PC-9 (cell line): Measurements from ENCODE around the gene HRH1. TPM values are rescaled to one million over a fixed set of nuclear protein-coding genes. Genes with fewer than 3 reads are reported as not detected.

Experiments
- BruUV-seq: library from RNA; stranded (reverse); fragments of 400-500 nt; replicated peaks from 2 replicates; lab custom pipeline; 2021; lab: Mats Ljungman, UMichigan
- CTCF ChIA-PET: fragments of 300-600 bp; sonication (Branson Sonifier 250); formaldehyde crosslinking; loops from one replicate; lab custom pipeline; 2022; ENCODE audit warnings: antibody characterized with exemption; lab: Charles Lee
- POLR2A ChIA-PET: fragments of 300-600 bp; sonication (Branson Sonifier 250); formaldehyde crosslinking; loops from one replicate; lab custom pipeline; 2022; ENCODE audit warnings: antibody characterized with exemption; ENCODE audit not compliant: unreplicated experiment; lab: Charles Lee
- DNase-seq, 2 experiments: peaks; one replicate each; pipeline versions ENCODE4 v3.0.0 to v3.0.0-alpha.2; 2015 to 2022; ENCODE audit warnings: mixed read lengths in 1 of 2
- H2AFZ ChIP-seq: fragments of 200-600 bp; sonication (generic); 2 replicates; pipeline ENCODE4 v1.8.1; 2017; ENCODE audit warnings: antibody characterized with exemption
- H3F3A ChIP-seq: fragments of 200-600 bp; sonication (generic); 2 replicates; pipeline ENCODE4 v1.8.1; 2017; ENCODE audit warnings: antibody characterized with exemption, mild to moderate bottlenecking, low read depth; ENCODE audit not compliant: insufficient read depth
- H3K27ac ChIP-seq: fragments of 200-600 bp; sonication (generic); 2 replicates; pipeline ENCODE4 v1.6.1; 2016; ENCODE audit warnings: mixed run types
- H3K27me3 ChIP-seq: fragments of 200-600 bp; sonication (generic); 2 replicates; pipeline ENCODE4 v1.6.1; 2016; ENCODE audit warnings: low read depth, mixed run types; ENCODE audit not compliant: insufficient read depth
- H3K36me3 ChIP-seq: fragments of 200-600 bp; sonication (generic); 2 replicates; pipeline ENCODE4 v1.6.1; 2016; ENCODE audit warnings: low read depth, mixed run types
- H3K4me1 ChIP-seq: fragments of 200-600 bp; sonication (generic); replicated peaks from 2 replicates; pipeline ENCODE4 v1.6.1; 2016; ENCODE audit warnings: mixed run types; ENCODE audit not compliant: insufficient read depth
- H3K4me2 ChIP-seq: fragments of 200-600 bp; sonication (generic); 2 replicates; pipeline ENCODE4 v1.6.1; 2017; ENCODE audit warnings: mixed run types
- H3K4me3 ChIP-seq: fragments of 200-600 bp; sonication (generic); 2 replicates; pipeline ENCODE4 v1.6.1; 2016; ENCODE audit warnings: mixed run types
- H3K79me2 ChIP-seq: fragments of 200-600 bp; sonication (generic); 2 replicates; pipeline ENCODE4 v1.6.1; 2017; ENCODE audit warnings: low read depth, mixed run types
- H3K9me2 ChIP-seq: fragments of 200-600 bp; sonication (generic); 2 replicates; pipeline ENCODE4 v1.8.1; 2017; ENCODE audit warnings: mild to moderate bottlenecking; ENCODE audit not compliant: insufficient read depth
- H3K9me3 ChIP-seq: fragments of 200-600 bp; sonication (generic); 2 replicates; pipeline ENCODE4 v1.8.1; 2016; ENCODE audit warnings: low read depth; ENCODE audit not compliant: insufficient read depth
- H4K20me1 ChIP-seq: fragments of 200-600 bp; sonication (generic); 2 replicates; pipeline ENCODE4 v1.8.1; 2017; ENCODE audit not compliant: insufficient read depth
- EZH2 ChIP-seq: fragments of 200-600 bp; sonication (generic); IDR thresholded peaks from 2 replicates; pipeline ENCODE4 v1.8.0; 2017; ENCODE audit warnings: antibody characterized with exemption, low read depth
- intact Hi-C: fragments of 100-400 bp; cut with micrococcal nuclease; formaldehyde crosslinking; loops from one replicate; pipeline ENCODE4 v1.10.0; 2022; ENCODE audit not compliant: unreplicated experiment
- total RNA-seq: library from RNA; stranded (reverse); gene quantifications from 2 replicates; pipeline ENCODE4 v1.2.3, GENCODE V29; 2021
- TF ChIP-seq, protein P1 (sequence below): fragments of 200-600 bp; sonication (generic); conservative IDR thresholded peaks from 2 replicates; pipeline ENCODE4 v1.6.1; 2017; ENCODE audit warnings: mixed run types, antibody characterized with exemption, mild to moderate bottlenecking, moderate library complexity

HRH1 gene
- total RNA-seq, 1 experiment from 2014 or later, result 9.2 TPM

- no TSS peak for BruUV-seq
- intact Hi-C loops, result loop anchor here (5.0 kb wide), 1 partner anchor 46 kb away; no protein-coding TSS in a partner anchor
- CTCF ChIA-PET, result interaction anchor here (0.6 to 0.8 kb wide), 3 partner anchors 22 to 1851 kb away, joined by 4 to 16 read pairs (median 6); no protein-coding TSS in a partner anchor
Measured at GRCh38 chr3:11156026-11156410, 1.7 kb downstream of the HRH1 start.

DNA sequence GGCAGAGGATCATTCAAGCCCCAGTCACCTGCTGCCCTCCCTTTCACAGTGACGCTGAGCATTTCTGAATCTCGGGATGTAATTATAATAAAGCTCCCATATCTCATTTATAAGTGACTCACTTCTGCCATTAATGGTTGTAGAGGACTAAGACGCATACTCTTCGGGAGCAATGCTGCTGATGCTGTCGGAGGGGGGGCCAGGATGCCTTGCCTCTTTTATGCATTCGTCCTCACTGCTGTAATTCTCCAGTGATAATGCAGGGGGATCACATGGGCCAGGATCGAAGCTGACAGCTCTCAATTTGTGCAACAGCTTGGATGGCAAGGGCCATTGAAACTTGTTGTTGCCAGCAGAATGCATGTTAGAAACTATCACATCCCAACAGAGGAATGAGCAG, 3.1 kb downstream of the HRH1 start:
- DNase-seq, result no peak
- H4K20me1 ChIP-seq, result no peaks in the 10 kb centered on the region
- H3K79me2 ChIP-seq, result no peaks in the 10 kb centered on the region
- H3K9me2 ChIP-seq, result no peaks in the 10 kb centered on the region
- H3K27me3 ChIP-seq, result no peaks in the 10 kb centered on the region
- H2AFZ ChIP-seq, result no peak overlapping the region
- H3K4me1 ChIP-seq, result peaks cover 12% of the 10 kb centered on the region; the same call in 1 of the 2 replicates
- intact Hi-C loops, result loop anchor here (5.0 kb wide), 1 partner anchor 45 kb away; no protein-coding TSS in a partner anchor
- CTCF ChIA-PET, result interaction anchor here (0.8 kb wide), 1 partner anchor 87 kb away, joined by 3 read pairs; no protein-coding TSS in a partner anchor
- H3K36me3 ChIP-seq, result no peaks in the 10 kb centered on the region
- no peak overlapping the region for H3K4me2 ChIP-seq
- H3K27ac ChIP-seq, result no peak overlapping the region
- TF ChIP-seq, protein P1, sequence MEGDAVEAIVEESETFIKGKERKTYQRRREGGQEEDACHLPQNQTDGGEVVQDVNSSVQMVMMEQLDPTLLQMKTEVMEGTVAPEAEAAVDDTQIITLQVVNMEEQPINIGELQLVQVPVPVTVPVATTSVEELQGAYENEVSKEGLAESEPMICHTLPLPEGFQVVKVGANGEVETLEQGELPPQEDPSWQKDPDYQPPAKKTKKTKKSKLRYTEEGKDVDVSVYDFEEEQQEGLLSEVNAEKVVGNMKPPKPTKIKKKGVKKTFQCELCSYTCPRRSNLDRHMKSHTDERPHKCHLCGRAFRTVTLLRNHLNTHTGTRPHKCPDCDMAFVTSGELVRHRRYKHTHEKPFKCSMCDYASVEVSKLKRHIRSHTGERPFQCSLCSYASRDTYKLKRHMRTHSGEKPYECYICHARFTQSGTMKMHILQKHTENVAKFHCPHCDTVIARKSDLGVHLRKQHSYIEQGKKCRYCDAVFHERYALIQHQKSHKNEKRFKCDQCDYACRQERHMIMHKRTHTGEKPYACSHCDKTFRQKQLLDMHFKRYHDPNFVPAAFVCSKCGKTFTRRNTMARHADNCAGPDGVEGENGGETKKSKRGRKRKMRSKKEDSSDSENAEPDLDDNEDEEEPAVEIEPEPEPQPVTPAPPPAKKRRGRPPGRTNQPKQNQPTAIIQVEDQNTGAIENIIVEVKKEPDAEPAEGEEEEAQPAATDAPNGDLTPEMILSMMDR, result no peak
- no peak for TF ChIP-seq EZH2
- no peaks in the 10 kb centered on the region for H3K9me3 ChIP-seq
- H3K4me3 ChIP-seq, result no peak overlapping the region
- no peaks in the 10 kb centered on the region for H3F3A ChIP-seq
- POLR2A ChIA-PET, result no interaction called here
- BruUV-seq, result no TSS peak

More at GRCh38 chr3:11156026-11156410, 1.7 kb downstream of the HRH1 start:
- Histone ChIP-seq H4K20me1 (no peaks in the 10 kb centered on the region), H3K4me2 (peak overlapping the region; percentile 99), H3K36me3 (no peaks in the 10 kb centered on the region), H3K79me2 (no peaks in the 10 kb centered on the region), H3K27ac (no peak overlapping the region), H3F3A (no peaks in the 10 kb centered on the region), H3K27me3 (no peaks in the 10 kb centered on the region), H3K4me1 (peaks cover 12% of the 10 kb centered on the region; the same call in 1 of the 2 replicates), H3K9me2 (no peaks in the 10 kb centered on the region), H2AFZ (no peak overlapping the region), H3K9me3 (no peaks in the 10 kb centered on the region), H3K4me3 (no peak overlapping the region)
- POLR2A ChIA-PET, result interaction anchor here (0.6 kb wide), 1 partner anchor 65 kb away, joined by 3 read pairs; no protein-coding TSS in a partner anchor
- no peak for DNase-seq
- TF ChIP-seq, protein P1, result no peak
- no peak for TF ChIP-seq EZH2

GRCh38 chr3:11159421-11159904, 5.2 kb downstream of the HRH1 start:
- H3K27me3 ChIP-seq, result no peaks in the 10 kb centered on the region
- H3K4me3 ChIP-seq, result no peak overlapping the region
- H3K79me2 ChIP-seq, result no peaks in the 10 kb centered on the region
- no peak overlapping the region for H3K4me2 ChIP-seq
- no peaks in the 10 kb centered on the region for H3K36me3 ChIP-seq
- H2AFZ ChIP-seq, result no peak overlapping the region
- TF ChIP-seq, protein P1, result no peak
- no peak for TF ChIP-seq EZH2
- H3F3A ChIP-seq, result 0 out of 2 replicates have a peak, but pooled peaks cover 4% of the 10 kb centered on the region
- no peak for DNase-seq
- intact Hi-C loops, result loop anchor here (5.0 kb wide), 1 partner anchor 43 kb away; no protein-coding TSS in a partner anchor
- no TSS peak for BruUV-seq
- H3K27ac ChIP-seq, result no peak overlapping the region
- ChIA-PET CTCF (no interaction called here), POLR2A (no interaction called here)
- no peaks in the 10 kb centered on the region for H4K20me1 ChIP-seq
- no peaks in the 10 kb centered on the region for H3K9me3 ChIP-seq
- H3K9me2 ChIP-seq, result no peaks in the 10 kb centered on the region
- H3K4me1 ChIP-seq, result peaks cover 8% of the 10 kb centered on the region; the same call in 1 of the 2 replicates
